GM21723 (cell line): ENCODE data around the gene NR1D2.

ENCODE experiments used
- ATAC-seq: cut with Tn5 transposase; IDR thresholded peaks from one replicate; pipeline ENCODE4 v1.9.1; 2021; ENCODE audit warnings: mild to moderate bottlenecking, moderate library complexity; ENCODE audit not compliant: unreplicated experiment

NR1D2 gene

GRCh38 chr3:23928524-23928923 lies 16.6 kb upstream of the NR1D2 start:
- no peak for ATAC-seq

GRCh38 chr3:23931597-23931996 lies 13.5 kb upstream of the NR1D2 start:
- no peak for ATAC-seq

DNA sequence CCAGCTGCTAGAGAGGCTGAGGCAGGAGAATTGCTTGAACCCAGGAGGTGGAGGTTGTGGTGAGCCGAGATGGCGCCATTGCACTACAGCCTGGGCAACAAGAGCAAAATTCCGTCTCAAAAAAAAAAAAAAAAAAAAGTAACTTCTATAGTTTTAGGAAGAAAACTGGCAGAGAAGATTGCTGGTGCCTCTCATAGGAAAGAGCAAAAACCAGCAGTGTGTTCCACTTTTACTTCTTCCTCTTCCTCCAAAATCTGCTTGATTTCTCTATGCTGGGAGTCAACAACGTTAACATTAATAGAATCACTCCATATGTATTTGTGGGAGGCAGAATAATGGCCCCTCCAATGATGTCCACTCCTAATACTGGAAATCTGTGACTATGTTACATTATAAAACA lies 12.5 kb upstream of the NR1D2 start:
- no peak for ATAC-seq

DNA sequence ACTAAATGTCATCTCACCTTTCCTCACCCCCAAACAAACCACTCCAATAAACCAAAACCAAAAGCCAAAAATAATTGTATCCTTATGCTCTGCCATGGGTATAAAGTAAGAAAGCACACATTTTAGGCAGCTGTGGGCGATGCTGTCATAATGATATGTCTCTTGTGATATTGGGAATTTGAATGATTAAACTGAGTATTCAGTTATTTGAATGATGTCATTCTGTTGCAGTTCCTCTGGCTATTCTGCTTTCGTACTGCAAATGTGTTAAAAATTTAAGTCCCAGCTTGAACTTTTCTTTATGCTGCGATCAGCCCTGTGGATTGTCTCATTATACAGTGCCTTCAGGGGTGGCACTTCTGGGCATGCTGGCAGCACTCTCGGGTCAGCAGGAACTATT lies 10.8 kb upstream of the NR1D2 start:
- ATAC-seq, result no peak

GRCh38 chr3:23937296-23937695 lies 7.8 kb upstream of the NR1D2 start:
- ATAC-seq, result no peak

- ATAC-seq, result no peak
Observed at GRCh38 chr3:23938688-23939087, 6.4 kb upstream of the NR1D2 start.

DNA sequence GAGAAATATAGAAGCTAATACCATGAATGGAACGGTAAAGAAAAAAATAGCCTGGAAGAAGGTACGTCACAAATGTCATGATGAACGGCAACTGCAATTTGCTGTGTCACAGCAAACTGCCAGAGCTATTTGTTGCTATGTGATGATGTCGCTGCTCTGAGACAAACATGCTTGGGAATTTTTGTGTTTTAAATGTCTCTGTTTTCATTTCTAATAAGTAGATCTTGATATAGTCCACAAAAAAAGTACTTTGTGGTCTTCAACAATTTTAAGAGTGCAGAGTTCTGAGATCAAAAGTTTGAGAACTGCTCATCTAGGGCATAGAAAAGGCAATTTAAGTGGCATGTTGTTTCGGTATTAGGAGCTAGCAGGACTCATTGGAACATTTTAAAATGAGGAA lies 4.3 kb upstream of the NR1D2 start:
- no peak for ATAC-seq

GRCh38 chr3:23941440-23941839 lies 3.6 kb upstream of the NR1D2 start:
- no peak for ATAC-seq

- ATAC-seq, result no peak
Observed at GRCh38 chr3:23942546-23942945, 2.5 kb upstream of the NR1D2 start.

GRCh38 chr3:23944007-23944783 lies 891 bp upstream of the NR1D2 start:
- no peak for ATAC-seq

- ATAC-seq, result no peak
Observed at GRCh38 chr3:23945663-23945912, 502 bp downstream of the NR1D2 start.

DNA sequence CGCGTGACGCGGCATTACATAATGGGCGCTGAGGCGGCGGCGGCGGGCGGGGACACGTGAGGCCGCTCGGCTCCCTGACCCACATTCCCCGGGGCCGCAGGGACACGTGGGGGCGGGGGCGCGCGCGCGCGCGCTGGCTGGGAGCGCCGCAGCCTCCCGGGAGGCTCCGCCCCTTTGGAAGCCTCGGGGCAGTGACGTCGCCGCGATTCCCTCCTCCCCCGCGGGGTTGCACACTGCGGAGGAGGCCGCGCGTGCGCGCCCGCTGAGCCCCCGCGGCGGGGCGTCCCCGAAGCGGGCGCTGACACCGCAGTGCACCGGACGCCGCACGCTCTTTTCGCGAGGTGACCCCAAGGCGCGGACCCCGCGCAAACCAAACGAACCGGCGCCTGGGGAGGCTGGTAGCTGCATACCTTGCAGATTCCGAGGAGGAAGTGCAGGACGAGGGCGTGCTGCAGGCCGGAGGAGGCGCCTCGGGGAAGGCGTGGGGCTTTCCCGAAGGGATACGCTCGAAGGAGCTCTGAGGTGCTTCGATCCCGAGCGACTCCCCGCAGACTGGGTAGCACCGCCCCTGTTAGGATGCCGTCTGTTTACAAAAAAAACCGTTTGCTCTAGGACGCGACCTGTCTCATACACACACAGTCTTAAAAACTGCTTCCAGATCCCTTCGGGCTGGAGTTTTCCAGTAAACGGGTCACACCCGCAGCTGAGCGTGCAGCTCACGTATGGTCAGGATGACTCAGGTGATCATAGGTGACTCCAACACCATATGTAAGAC lies 1.0 kb downstream of the NR1D2 start:
- peak; percentile 79 for ATAC-seq

GRCh38 chr3:23948761-23949160 lies 3.7 kb downstream of the NR1D2 start:
- no peak for ATAC-seq

GRCh38 chr3:23949784-23950183 lies 4.7 kb downstream of the NR1D2 start:
- ATAC-seq, result peak; percentile 18

DNA sequence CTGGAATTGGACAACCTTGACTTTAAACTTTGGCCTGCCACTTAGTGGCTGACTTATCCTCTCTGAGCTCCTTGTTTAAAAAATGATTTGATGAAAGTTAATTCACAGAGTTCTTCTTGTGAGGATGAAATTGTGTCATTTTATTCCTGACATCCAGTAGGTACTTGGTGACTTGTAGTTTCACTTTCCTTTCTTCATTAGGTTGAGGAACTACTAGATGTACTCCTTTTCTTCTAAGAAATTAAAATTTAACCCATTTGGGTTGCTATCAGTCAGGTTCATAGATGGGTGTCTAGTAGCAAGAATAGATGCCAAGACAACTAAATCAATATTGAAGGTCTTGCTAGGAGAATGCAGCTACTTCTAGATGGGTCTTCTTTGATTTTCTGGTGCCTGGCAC lies 5.2 kb downstream of the NR1D2 start:
- ATAC-seq, result no peak

DNA sequence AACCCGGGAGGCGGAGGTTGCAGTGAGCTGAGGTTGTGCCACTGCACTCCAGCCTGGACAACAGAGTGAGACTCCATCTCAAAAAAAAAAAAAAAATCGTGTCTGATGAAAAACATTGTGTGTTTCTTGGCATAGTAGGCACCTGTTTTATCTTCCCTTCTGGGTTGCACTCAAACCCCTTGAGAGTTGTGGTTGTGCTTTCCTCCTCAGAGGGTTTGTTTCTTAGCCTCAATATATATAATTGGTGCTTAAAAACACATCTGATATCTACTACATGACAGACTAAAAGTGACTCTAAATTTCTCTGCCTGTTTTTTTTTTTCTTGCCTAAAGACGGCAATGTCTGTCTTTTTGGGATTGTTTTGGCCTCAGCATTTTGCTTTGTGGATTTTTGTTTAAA lies 7.6 kb downstream of the NR1D2 start:
- peak; percentile 49 for ATAC-seq

- no peak for ATAC-seq
Observed at GRCh38 chr3:23953523-23953922, 8.4 kb downstream of the NR1D2 start.

DNA sequence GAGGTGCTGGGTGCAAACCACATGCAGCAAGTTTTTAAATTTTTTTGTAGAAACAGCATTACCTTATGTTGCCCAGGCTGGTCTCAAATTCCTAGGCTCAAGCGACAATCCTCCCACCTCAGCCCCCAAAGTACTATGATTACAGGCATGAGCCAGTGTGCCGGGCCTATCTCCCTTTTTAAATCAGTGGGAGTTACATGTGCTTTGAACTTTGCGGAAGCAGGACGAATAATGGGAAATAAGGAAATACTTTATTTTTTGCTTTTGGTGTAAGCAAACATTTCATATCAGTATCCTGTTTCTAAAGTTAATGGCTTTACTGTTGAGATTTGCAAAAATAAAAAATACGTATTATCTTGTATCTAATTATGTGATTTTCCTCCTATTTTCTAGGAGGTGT lies 9.1 kb downstream of the NR1D2 start:
- ATAC-seq, result no peak

- ATAC-seq, result no peak
Observed at GRCh38 chr3:23956701-23957100, 11.6 kb downstream of the NR1D2 start.

DNA sequence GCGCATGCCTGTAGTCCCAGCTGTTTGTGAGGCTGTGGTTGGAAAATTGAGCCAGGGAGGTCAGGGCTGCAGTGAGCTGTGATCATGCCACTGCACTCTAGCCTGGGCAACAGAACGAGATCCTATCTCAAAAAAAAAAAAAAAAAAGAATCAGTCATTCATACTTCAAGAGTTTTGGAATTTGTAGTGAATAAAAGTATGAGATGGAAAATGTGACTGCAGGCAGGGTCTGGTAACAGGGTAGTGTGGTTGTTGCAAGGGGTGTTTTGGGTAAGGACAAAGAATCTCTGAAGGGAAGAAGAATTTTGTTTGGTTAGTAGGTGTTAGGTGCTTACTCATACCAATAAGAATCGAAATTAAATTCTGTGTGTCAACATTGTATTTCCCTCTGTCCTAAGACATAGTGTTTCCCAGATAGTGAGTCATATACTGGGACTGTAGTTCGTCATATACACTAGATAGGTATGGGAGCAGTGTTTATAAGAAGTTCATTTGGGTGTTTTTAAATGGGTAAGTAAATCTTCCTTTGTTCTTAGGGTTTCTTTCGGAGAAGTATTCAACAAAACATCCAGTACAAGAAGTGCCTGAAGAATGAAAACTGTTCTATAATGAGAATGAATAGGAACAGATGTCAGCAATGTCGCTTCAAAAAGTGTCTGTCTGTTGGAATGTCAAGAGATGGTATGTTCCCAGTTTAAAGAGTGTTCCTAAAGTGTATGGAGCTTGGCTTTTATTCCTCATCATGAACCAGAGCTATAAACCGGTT lies 14.2 kb downstream of the NR1D2 start:
- ATAC-seq, result no peak

- ATAC-seq, result no peak
Observed at GRCh38 chr3:23960649-23961048, 15.6 kb downstream of the NR1D2 start.

DNA sequence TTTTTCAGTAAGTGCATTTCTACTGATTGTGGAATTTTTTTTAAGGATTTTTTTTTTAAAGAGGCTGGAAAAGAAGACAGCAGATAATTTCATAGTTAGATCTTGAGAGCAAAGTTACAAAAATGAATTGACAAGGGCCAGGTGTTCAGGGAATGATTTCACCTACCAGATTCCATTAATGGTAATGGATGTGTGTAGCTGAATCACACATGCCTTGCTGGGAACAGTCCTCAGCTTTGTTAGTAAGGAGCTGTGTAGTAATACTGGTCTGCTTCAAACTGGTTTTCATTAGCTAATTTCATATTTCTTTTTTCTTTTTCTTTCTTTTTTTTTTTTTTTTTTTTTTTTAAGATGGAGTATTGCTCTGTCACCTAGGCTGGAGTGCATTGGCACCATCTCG lies 16.0 kb downstream of the NR1D2 start:
- ATAC-seq, result no peak
